ENCODE data around the gene AARS1. TPM values are rescaled to one million over a fixed set of nuclear protein-coding genes. Genes with fewer than 3 reads are reported as not detected.
"Not testable (repeated sequence)": the region's sequence is repeated elsewhere in the genome, so short reads cannot be mapped to it uniquely, and the experiment has no call there.

AARS1 gene
- total RNA-seq, 1 donor from 2014 or later = 109 TPM

DNA sequence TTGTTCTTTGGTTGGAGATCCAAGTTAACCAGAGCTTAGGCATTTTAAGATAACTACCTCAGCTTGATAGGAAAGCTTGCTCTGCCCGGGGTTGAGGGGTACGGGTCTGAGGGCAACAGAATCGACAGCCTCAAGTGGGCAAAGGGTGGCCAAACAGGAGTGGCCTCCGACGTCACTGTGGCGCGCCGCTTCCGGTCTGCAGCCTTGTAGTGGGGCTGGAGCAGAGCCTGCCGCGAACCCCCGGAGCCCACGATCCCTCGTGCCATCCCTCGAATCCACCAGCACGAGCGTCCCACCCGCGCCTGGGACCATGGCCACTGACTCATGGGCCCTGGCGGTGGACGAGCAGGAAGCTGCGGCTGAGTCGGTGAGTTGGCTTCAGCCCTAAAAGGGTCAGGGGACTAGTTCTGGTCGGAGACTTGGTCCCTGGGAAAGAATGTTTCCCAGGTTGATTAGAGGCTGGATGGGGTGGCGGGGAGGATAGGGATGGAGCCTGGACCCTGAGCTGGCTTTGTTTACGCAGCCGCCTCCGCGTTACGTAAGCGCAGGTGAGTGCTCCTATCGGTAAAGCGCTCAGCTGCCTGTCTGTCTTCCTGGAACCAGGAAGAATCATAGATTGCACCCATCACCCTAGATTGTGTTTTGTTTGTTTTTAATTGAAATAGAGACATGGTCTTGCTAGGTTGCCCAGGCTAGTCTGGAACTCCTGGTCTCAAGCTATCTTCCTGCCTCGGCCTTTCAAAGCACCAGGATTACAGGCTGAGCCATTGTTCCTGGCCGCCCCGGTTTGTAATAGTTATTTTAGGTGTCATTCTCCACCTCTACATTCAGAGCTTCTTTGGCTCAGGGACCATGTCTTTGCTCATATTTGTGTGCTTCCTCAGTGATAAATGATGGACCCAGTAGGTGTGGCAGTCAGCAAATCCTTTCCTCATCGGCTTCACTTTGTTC, 10.0 kb upstream of the AARS1 start, which contains the start of gene DDX19B:
Gene DDX19B, plus strand, starts transcription at position 199 of the 951 bp plus-strand sequence. Its CDS starts 112 bp downstream, at position 311.
- Mint-ChIP-seq H3K4me3 (peak within 1 kb of the TSS; percentile 95), H3K36me3 (ENCODE audit: low read depth) (peaks cover 23% of the 10 kb centered on the region), H3K9me3 (peaks cover 9% of the 10 kb centered on the region), H3K4me1 (ENCODE audit: low read depth) (peaks cover 39% of the 10 kb centered on the region), H3K27ac (peak within 1 kb of the TSS; percentile 90), H3K27me3 (ENCODE audit: insufficient read depth) (peaks cover 3% of the 10 kb centered on the region)
- peak; percentile 58 for DNase-seq (ENCODE audit: low spot score)
- intact Hi-C loops (cut with micrococcal nuclease) = loop anchor here (1.0 to 2.0 kb wide), 2 partner anchors 10 to 48 kb away; partner anchors contain the start of genes AARS1 and DDX19A

- peaks cover 3% of the 10 kb centered on the region for H3K36me3 Mint-ChIP-seq (ENCODE audit: low read depth)
- H3K4me1 Mint-ChIP-seq (ENCODE audit: low read depth) = peaks cover 21% of the 10 kb centered on the region
- H3K27ac Mint-ChIP-seq = no peak overlapping the region
- H3K9me3 Mint-ChIP-seq = no peaks in the 10 kb centered on the region
- DNase-seq (ENCODE audit: low spot score) = no peak
- intact Hi-C loops (cut with micrococcal nuclease) = no loop called here
- H3K4me3 Mint-ChIP-seq = no peak overlapping the region
- peaks cover 3% of the 10 kb centered on the region for H3K27me3 Mint-ChIP-seq (ENCODE audit: insufficient read depth)
Observed at GRCh38 chr16:70295634-70296033, 6.3 kb upstream of the AARS1 start.

GRCh38 chr16:70294385-70295025, 5.2 kb upstream of the AARS1 start:
- Mint-ChIP-seq H3K27ac (no peak overlapping the region), H3K27me3 (ENCODE audit: insufficient read depth) (peaks cover 3% of the 10 kb centered on the region), H3K36me3 (ENCODE audit: low read depth) (peaks cover 2% of the 10 kb centered on the region), H3K9me3 (no peaks in the 10 kb centered on the region), H3K4me3 (no peak overlapping the region), H3K4me1 (ENCODE audit: low read depth) (peaks cover 15% of the 10 kb centered on the region)
- intact Hi-C loops (cut with micrococcal nuclease) = no loop called here
- DNase-seq (ENCODE audit: low spot score) = no peak

DNA sequence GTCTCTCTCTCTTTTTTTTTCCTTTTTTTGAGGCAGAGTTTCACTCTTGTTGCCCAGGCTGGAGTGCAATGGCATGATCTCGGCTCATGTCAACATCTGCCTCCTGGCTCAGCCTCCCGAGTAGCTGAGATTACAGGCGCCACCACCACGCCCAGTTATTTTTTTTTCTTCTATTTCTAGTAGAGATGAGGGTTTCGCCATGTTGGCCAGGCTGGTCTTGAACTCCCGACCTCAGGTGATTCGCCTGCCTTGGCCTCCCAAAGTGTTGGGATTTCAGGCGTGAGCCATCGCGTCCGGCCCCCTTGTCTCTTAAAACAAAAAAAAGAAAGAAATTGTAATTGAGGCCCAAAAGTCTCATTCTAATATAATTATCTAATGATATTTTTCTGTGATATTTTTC, 2.8 kb upstream of the AARS1 start:
- H3K27ac Mint-ChIP-seq; H3K9me3 Mint-ChIP-seq; intact Hi-C loops (cut with micrococcal nuclease); H3K36me3 Mint-ChIP-seq (ENCODE audit: low read depth); H3K4me3 Mint-ChIP-seq; H3K27me3 Mint-ChIP-seq (ENCODE audit: insufficient read depth); DNase-seq (ENCODE audit: low spot score): not testable (repeated sequence)
- H3K4me1 Mint-ChIP-seq (ENCODE audit: low read depth) = peaks cover 13% of the 10 kb centered on the region

- peak overlapping the region; percentile 15 for H3K4me3 Mint-ChIP-seq
- H3K4me1 Mint-ChIP-seq (ENCODE audit: low read depth) = peaks cover 13% of the 10 kb centered on the region
- intact Hi-C loops (cut with micrococcal nuclease) = no loop called here
- H3K27ac Mint-ChIP-seq = peak overlapping the region; percentile 2
- DNase-seq (ENCODE audit: low spot score) = no peak
- no peaks in the 10 kb centered on the region for H3K9me3 Mint-ChIP-seq
- H3K36me3 Mint-ChIP-seq (ENCODE audit: low read depth) = peaks cover 6% of the 10 kb centered on the region
- H3K27me3 Mint-ChIP-seq (ENCODE audit: insufficient read depth) = no peaks in the 10 kb centered on the region
Observed at GRCh38 chr16:70290949-70291519, 1.7 kb upstream of the AARS1 start.

- peaks cover 39% of the 10 kb centered on the region for H3K4me1 Mint-ChIP-seq (ENCODE audit: low read depth)
- H3K9me3 Mint-ChIP-seq; DNase-seq (ENCODE audit: low spot score); intact Hi-C loops (cut with micrococcal nuclease); H3K27me3 Mint-ChIP-seq (ENCODE audit: insufficient read depth): not testable (repeated sequence)
- H3K36me3 Mint-ChIP-seq (ENCODE audit: low read depth) = peaks cover 22% of the 10 kb centered on the region
- H3K4me3 Mint-ChIP-seq = peak overlapping the region; percentile 96
- peak overlapping the region; percentile 52 for H3K27ac Mint-ChIP-seq
Observed at GRCh38 chr16:70287304-70287971, 1.9 kb downstream of the AARS1 start.

- Mint-ChIP-seq H3K36me3 (ENCODE audit: low read depth) (peaks cover 44% of the 10 kb centered on the region), H3K4me3 (no peak overlapping the region), H3K4me1 (ENCODE audit: low read depth) (no peaks in the 10 kb centered on the region), H3K27ac (peak overlapping the region; percentile 38), H3K27me3 (ENCODE audit: insufficient read depth) (no peaks in the 10 kb centered on the region), H3K9me3 (no peaks in the 10 kb centered on the region)
- intact Hi-C loops (cut with micrococcal nuclease) = no loop called here
- no peak for DNase-seq (ENCODE audit: low spot score)
Observed at GRCh38 chr16:70276392-70276791, 12.9 kb downstream of the AARS1 start.

DNA sequence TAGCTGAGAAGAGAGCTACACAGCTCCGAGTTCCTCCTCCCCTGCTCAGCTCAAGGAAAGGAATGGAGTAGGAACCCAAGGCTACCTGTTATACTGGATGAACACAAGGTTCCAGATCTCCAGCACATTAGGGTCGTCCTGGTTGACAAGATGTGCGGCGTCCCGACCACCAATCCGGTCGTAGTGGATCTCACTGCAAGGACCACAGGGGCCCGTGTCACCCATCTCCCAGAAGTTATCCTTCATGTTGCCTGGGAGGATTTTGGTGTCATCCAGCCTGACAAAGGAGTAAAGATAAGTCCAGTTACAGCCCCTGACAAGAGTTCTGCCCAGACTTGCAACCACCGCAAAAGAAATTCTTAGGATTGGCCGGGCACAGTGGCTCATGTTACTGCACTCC, 17.6 kb downstream of the AARS1 start:
- intact Hi-C loops (cut with micrococcal nuclease) = no loop called here
- no peaks in the 10 kb centered on the region for H3K27me3 Mint-ChIP-seq (ENCODE audit: insufficient read depth)
- no peaks in the 10 kb centered on the region for H3K4me1 Mint-ChIP-seq (ENCODE audit: low read depth)
- H3K4me3 Mint-ChIP-seq = no peak overlapping the region
- no peaks in the 10 kb centered on the region for H3K9me3 Mint-ChIP-seq
- DNase-seq (ENCODE audit: low spot score) = no peak
- H3K27ac Mint-ChIP-seq = no peak overlapping the region
- peaks cover 51% of the 10 kb centered on the region for H3K36me3 Mint-ChIP-seq (ENCODE audit: low read depth)

DNA sequence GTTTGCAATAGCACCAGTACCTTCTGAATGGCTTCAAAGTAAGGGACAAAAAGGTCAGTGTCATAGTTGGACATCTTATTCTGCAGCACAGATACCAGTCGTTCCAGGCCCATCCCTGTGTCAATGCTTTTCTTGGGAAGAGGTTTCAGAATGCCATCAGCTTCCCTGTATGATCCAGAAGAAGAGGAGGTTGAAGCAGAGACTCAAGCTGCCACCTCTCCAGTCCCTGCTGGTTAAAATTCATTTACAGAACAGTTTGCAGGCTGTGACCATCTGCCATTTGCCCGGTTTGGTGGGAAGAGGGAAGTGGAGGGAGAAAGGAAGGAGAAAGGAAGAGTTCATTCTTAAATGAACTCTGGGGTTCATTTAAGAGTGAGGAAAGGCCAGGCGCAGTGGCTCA, 19.1 kb downstream of the AARS1 start:
- H3K27me3 Mint-ChIP-seq (ENCODE audit: insufficient read depth) = no peaks in the 10 kb centered on the region
- H3K4me3 Mint-ChIP-seq = no peak overlapping the region
- no peak for DNase-seq (ENCODE audit: low spot score)
- H3K9me3 Mint-ChIP-seq = no peaks in the 10 kb centered on the region
- H3K27ac Mint-ChIP-seq = no peak overlapping the region
- intact Hi-C loops (cut with micrococcal nuclease) = no loop called here
- H3K4me1 Mint-ChIP-seq (ENCODE audit: low read depth) = no peaks in the 10 kb centered on the region
- H3K36me3 Mint-ChIP-seq (ENCODE audit: low read depth) = peaks cover 53% of the 10 kb centered on the region

- Mint-ChIP-seq H3K4me1 (ENCODE audit: low read depth) (no peaks in the 10 kb centered on the region), H3K27me3 (ENCODE audit: insufficient read depth) (no peaks in the 10 kb centered on the region), H3K4me3 (no peak overlapping the region), H3K27ac (no peak overlapping the region), H3K9me3 (no peaks in the 10 kb centered on the region), H3K36me3 (ENCODE audit: low read depth) (peaks cover 58% of the 10 kb centered on the region)
- no peak for DNase-seq (ENCODE audit: low spot score)
- intact Hi-C loops (cut with micrococcal nuclease) = loop anchor here (1.0 to 5.0 kb wide), 2 partner anchors 8 to 102 kb away; no protein-coding TSS in a partner anchor
Observed at GRCh38 chr16:70269471-70269870, 19.8 kb downstream of the AARS1 start.

DNA sequence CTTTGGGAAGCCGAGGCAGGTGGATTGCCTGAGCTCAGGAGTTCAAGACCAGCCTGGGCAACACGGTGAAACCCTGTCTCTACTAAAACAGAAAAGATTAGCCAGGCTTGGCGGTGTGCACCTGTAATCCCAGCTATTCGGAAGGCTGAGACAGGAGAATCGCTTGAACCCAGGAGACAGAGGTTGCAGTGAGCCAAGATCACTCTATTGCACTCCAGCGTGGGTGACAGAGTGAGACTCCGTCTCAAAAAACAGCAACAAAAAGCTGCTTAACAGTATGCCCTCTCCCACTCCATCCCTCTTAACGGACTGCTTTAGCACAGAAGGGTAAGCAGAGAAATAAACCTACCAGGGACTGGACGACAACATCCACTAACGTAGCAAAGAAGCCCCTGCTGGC, 21.4 kb downstream of the AARS1 start:
- not testable (repeated sequence) for H3K27ac Mint-ChIP-seq; H3K9me3 Mint-ChIP-seq; DNase-seq (ENCODE audit: low spot score); H3K27me3 Mint-ChIP-seq (ENCODE audit: insufficient read depth); H3K4me1 Mint-ChIP-seq (ENCODE audit: low read depth); H3K4me3 Mint-ChIP-seq
- intact Hi-C loops (cut with micrococcal nuclease) = loop anchor here (5.0 kb wide), 1 partner anchor 101 kb away; no protein-coding TSS in a partner anchor
- H3K36me3 Mint-ChIP-seq (ENCODE audit: low read depth) = peaks cover 52% of the 10 kb centered on the region

- no peaks in the 10 kb centered on the region for H3K9me3 Mint-ChIP-seq
- no peaks in the 10 kb centered on the region for H3K4me1 Mint-ChIP-seq (ENCODE audit: low read depth)
- H3K27ac Mint-ChIP-seq = no peak overlapping the region
- no peak overlapping the region for H3K4me3 Mint-ChIP-seq
- DNase-seq (ENCODE audit: low spot score) = no peak
- no peaks in the 10 kb centered on the region for H3K27me3 Mint-ChIP-seq (ENCODE audit: insufficient read depth)
- intact Hi-C loops (cut with micrococcal nuclease) = loop anchor here (5.0 kb wide), 1 partner anchor 100 kb away; no protein-coding TSS in a partner anchor
- peaks cover 49% of the 10 kb centered on the region for H3K36me3 Mint-ChIP-seq (ENCODE audit: low read depth)
Observed at GRCh38 chr16:70267516-70267915, 21.8 kb downstream of the AARS1 start.

Data from activated T-helper 1 cell treated with anti-CD3 and anti-CD28 coated beads, Interleukin-12 subunit alpha, Interleukin-12 subunit beta, Interleukin-2, Interleukin-4 antibody, amounts not matched to agents 30 ng/mL and 10 ng/mL and 1 ng/mL, durations not matched to agents 14 hours and 24 hours and 36 hours (primary cell).